ENCODE data around the gene FBXW7.

The FBXW7 gene

GRCh38 chr4:152309418-152309817, 226.5 kb downstream of the FBXW7 start:
- Histone ChIP-seq H3K4me1 (peaks cover 8 to 22% (median 16%) of the 10 kb centered on the region in 10 experiments), H3K4me3 (no peak overlapping the region)
- TF ChIP-seq Cebpa-rat (IDR thresholded peaks at IDR 0.05): no peak

GRCh38 chr4:152308951-152309350, 226.9 kb downstream of the FBXW7 start:
- no peak overlapping the region for H3K4me3 ChIP-seq
- TF ChIP-seq Cebpa-rat (IDR thresholded peaks at IDR 0.05): no peak
- H3K4me1 ChIP-seq: peaks cover 8 to 22% (median 16%) of the 10 kb centered on the region in 10 experiments
- peaks cover 0 to 11% (median 0%) of the 10 kb centered on the region in 11 experiments; a peak in 1 of 22 replicates for H3K27me3 ChIP-seq
- H3K27ac ChIP-seq: no peak overlapping the region
- no peaks in the 10 kb centered on the region for H4K20me1 ChIP-seq
- no peaks in the 10 kb centered on the region for H3K36me3 ChIP-seq
- H3K4me2 ChIP-seq: peak overlapping the region in 3 of 11 experiments; percentile 47 to 57 (median 55); a peak in 4 of 22 replicates
- peaks cover 0 to 15% (median 5%) of the 10 kb centered on the region in 11 experiments; a peak in 9 of 22 replicates for H3K9me3 ChIP-seq (replicated peaks in 1 of 11)
- no peak overlapping the region for H3K9ac ChIP-seq

More at GRCh38 chr4:152309418-152309817, 226.5 kb downstream of the FBXW7 start:
- Histone ChIP-seq H3K9me3 (replicated peaks in 1 of 11) (peaks cover 0 to 15% (median 5%) of the 10 kb centered on the region in 11 experiments; a peak in 9 of 22 replicates), H3K27me3 (peaks cover 0 to 11% (median 0%) of the 10 kb centered on the region in 11 experiments; a peak in 1 of 22 replicates), H4K20me1 (no peaks in the 10 kb centered on the region), H3K36me3 (no peaks in the 10 kb centered on the region), H3K9ac (no peak overlapping the region), H3K4me2 (peak overlapping the region in 8 of 11 experiments; percentile 47 to 60 (median 56); a peak in 14 of 22 replicates), H3K27ac (no peak overlapping the region)

GRCh38 chr4:152307669-152308068, 228.2 kb downstream of the FBXW7 start:
- Histone ChIP-seq H3K36me3 (no peaks in the 10 kb centered on the region), H4K20me1 (no peaks in the 10 kb centered on the region), H3K27me3 (peaks cover 0 to 11% (median 0%) of the 10 kb centered on the region in 11 experiments; a peak in 1 of 22 replicates), H3K4me1 (peaks cover 8 to 22% (median 16%) of the 10 kb centered on the region in 10 experiments), H3K4me3 (no peak overlapping the region), H3K4me2 (no peak overlapping the region), H3K9me3 (replicated peaks in 1 of 11) (peaks cover 0 to 6% (median 0%) of the 10 kb centered on the region in 11 experiments; a peak in 4 of 22 replicates), H3K27ac (no peak overlapping the region), H3K9ac (no peak overlapping the region)
- TF ChIP-seq Cebpa-rat (IDR thresholded peaks at IDR 0.05): no peak

- Histone ChIP-seq H4K20me1 (no peaks in the 10 kb centered on the region), H3K27ac (no peak overlapping the region), H3K9ac (no peak overlapping the region), H3K9me3 (replicated peaks in 1 of 11) (no peaks in the 10 kb centered on the region), H3K4me1 (peaks cover 8 to 24% (median 16%) of the 10 kb centered on the region in 10 experiments), H3K4me2 (no peak overlapping the region), H3K4me3 (no peak overlapping the region), H3K27me3 (peaks cover 0 to 11% (median 0%) of the 10 kb centered on the region in 11 experiments; a peak in 1 of 22 replicates), H3K36me3 (no peaks in the 10 kb centered on the region)
- TF ChIP-seq Cebpa-rat (IDR thresholded peaks at IDR 0.05): no peak
These were observed 229.4 kb downstream of the FBXW7 start for GRCh38 chr4:152306541-152306940.

GRCh38 chr4:152304220-152304619, 231.7 kb downstream of the FBXW7 start:
- Histone ChIP-seq H3K36me3 (no peaks in the 10 kb centered on the region), H3K27me3 (peaks cover 0 to 11% (median 0%) of the 10 kb centered on the region in 11 experiments; a peak in 1 of 22 replicates), H3K9ac (no peak overlapping the region), H3K4me3 (no peak overlapping the region), H3K9me3 (replicated peaks in 1 of 11) (no peaks in the 10 kb centered on the region), H4K20me1 (no peaks in the 10 kb centered on the region), H3K4me2 (no peak overlapping the region), H3K27ac (no peak overlapping the region), H3K4me1 (peaks cover 0 to 9% (median under 1%) of the 10 kb centered on the region in 10 experiments; a peak in 8 of 20 replicates)
- TF ChIP-seq Cebpa-rat (IDR thresholded peaks at IDR 0.05): no peak

GRCh38 chr4:152301381-152301780, 234.5 kb downstream of the FBXW7 start:
- TF ChIP-seq Cebpa-rat (IDR thresholded peaks at IDR 0.05): no peak
- Histone ChIP-seq H3K4me2 (no peak overlapping the region), H3K27me3 (no peaks in the 10 kb centered on the region), H3K36me3 (no peaks in the 10 kb centered on the region), H3K27ac (no peak overlapping the region), H3K4me3 (no peak overlapping the region), H3K9ac (no peak overlapping the region), H3K9me3 (replicated peaks in 1 of 11) (no peaks in the 10 kb centered on the region), H4K20me1 (no peaks in the 10 kb centered on the region), H3K4me1 (peaks cover 0 to 14% (median 0%) of the 10 kb centered on the region in 10 experiments; a peak in 3 of 20 replicates)

GRCh38 chr4:152299553-152299952, 236.3 kb downstream of the FBXW7 start:
- Histone ChIP-seq H3K36me3 (no peaks in the 10 kb centered on the region), H3K9ac (no peak overlapping the region), H3K9me3 (replicated peaks in 1 of 11) (no peaks in the 10 kb centered on the region), H3K4me1 (peaks cover 0 to 14% (median 0%) of the 10 kb centered on the region in 10 experiments; a peak in 3 of 20 replicates), H3K27me3 (no peaks in the 10 kb centered on the region), H3K27ac (no peak overlapping the region), H3K4me2 (no peak overlapping the region), H3K4me3 (no peak overlapping the region), H4K20me1 (no peaks in the 10 kb centered on the region)
- no peak for TF ChIP-seq Cebpa-rat (IDR thresholded peaks at IDR 0.05)

- Histone ChIP-seq H3K4me1 (peaks cover 0 to 11% (median 0%) of the 10 kb centered on the region in 10 experiments; a peak in 3 of 20 replicates), H3K9me3 (replicated peaks in 1 of 11) (no peaks in the 10 kb centered on the region), H3K27me3 (no peaks in the 10 kb centered on the region), H4K20me1 (no peaks in the 10 kb centered on the region), H3K9ac (no peak overlapping the region), H3K4me3 (no peak overlapping the region), H3K27ac (no peak overlapping the region), H3K4me2 (no peak overlapping the region), H3K36me3 (no peaks in the 10 kb centered on the region)
- TF ChIP-seq Cebpa-rat (IDR thresholded peaks at IDR 0.05): no peak
These were observed 239.5 kb downstream of the FBXW7 start for GRCh38 chr4:152296386-152296785.

- Histone ChIP-seq H3K27ac (no peak overlapping the region), H3K9me3 (replicated peaks in 1 of 11) (no peaks in the 10 kb centered on the region), H3K27me3 (no peaks in the 10 kb centered on the region), H4K20me1 (no peaks in the 10 kb centered on the region), H3K4me1 (peaks cover 0 to 7% (median 0%) of the 10 kb centered on the region in 10 experiments; a peak in 2 of 20 replicates), H3K9ac (no peak overlapping the region), H3K4me3 (no peak overlapping the region), H3K36me3 (no peaks in the 10 kb centered on the region), H3K4me2 (no peak overlapping the region)
- no peak for TF ChIP-seq Cebpa-rat (IDR thresholded peaks at IDR 0.05)
These were observed 241.1 kb downstream of the FBXW7 start for GRCh38 chr4:152294765-152295164.

- Histone ChIP-seq H3K9me3 (replicated peaks in 1 of 11) (no peaks in the 10 kb centered on the region), H3K9ac (no peak overlapping the region), H4K20me1 (no peaks in the 10 kb centered on the region), H3K27ac (no peak overlapping the region), H3K36me3 (no peaks in the 10 kb centered on the region), H3K4me2 (no peak overlapping the region), H3K27me3 (no peaks in the 10 kb centered on the region), H3K4me1 (peaks cover 0 to 7% (median 0%) of the 10 kb centered on the region in 10 experiments; a peak in 2 of 20 replicates), H3K4me3 (no peak overlapping the region)
- no peak for TF ChIP-seq Cebpa-rat (IDR thresholded peaks at IDR 0.05)
These were observed 241.6 kb downstream of the FBXW7 start for GRCh38 chr4:152294331-152294730.
